NCI-H82 treated with DMSO at 0.1 percent for 48 hours (cell line): ENCODE measurements around the gene HOXA1.
"Not testable (repeated sequence)": the region's sequence is repeated elsewhere in the genome, so short reads cannot be mapped to it uniquely, and the experiment has no call there.

Experiments
- DNase-seq: peaks from one replicate; lab custom pipeline; 2025; ENCODE audit not compliant: unreplicated experiment; lab: John Stamatoyannopoulos, UW

Gene HOXA1

DNA sequence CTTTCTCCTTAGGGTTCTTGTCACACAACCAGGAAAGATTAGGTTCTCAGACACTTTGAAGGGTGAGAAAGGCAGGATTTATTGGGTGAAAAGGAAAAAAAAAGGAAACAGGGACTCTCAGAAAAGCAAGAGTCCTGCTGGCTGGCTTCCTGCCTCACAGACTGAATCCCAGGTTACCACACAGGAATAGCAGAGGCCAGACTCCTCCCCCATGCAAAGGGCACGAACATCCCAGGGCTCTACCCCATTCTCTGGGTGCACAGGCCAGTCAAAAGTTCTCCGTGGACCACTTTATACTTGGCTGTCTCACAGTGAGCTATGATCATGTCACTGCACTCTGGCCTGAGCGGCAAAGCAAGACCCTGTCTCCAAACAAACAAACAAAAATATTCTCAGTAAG is 42.6 kb downstream of the HOXA1 start:
- no peak for DNase-seq

DNA sequence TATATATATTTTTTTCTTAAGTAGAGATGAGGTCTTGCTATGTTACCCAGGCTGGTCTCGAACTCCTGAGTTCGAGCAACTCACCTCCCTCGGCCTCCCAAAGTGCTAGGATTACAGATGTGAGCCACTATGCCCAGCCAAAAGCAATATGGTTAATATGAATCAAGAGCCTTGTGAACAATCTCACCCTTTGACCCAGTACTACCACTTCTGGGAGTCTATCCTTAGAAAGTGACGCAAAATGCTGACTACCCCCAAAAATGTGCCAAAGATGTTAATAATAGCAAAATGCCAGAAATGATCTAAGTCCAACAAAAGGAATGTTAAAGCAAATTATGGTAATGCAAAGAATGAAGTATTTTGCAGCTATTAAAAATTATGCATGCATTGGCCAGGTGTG is 44.3 kb downstream of the HOXA1 start:
- DNase-seq = no peak

DNA sequence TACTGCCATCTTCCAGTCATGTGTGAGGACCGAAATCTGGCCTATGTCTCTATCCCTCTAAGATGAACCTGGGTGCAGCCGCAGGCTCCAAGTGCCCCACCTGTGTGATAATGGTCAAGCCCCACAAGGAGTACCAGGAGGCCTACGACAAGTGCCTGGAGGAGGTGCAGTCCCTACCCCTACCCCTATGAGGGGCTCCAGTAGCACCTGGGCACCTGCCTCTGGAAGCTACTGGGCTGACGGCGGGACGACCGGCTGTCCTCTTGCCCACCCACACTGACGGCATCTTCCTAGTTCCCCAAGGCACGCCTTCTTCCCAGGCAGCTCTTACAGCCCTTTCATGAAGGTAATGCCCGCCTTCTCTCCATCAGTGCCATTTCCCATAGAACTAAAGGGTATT is 47.4 kb downstream of the HOXA1 start:
- DNase-seq = no peak

DNA sequence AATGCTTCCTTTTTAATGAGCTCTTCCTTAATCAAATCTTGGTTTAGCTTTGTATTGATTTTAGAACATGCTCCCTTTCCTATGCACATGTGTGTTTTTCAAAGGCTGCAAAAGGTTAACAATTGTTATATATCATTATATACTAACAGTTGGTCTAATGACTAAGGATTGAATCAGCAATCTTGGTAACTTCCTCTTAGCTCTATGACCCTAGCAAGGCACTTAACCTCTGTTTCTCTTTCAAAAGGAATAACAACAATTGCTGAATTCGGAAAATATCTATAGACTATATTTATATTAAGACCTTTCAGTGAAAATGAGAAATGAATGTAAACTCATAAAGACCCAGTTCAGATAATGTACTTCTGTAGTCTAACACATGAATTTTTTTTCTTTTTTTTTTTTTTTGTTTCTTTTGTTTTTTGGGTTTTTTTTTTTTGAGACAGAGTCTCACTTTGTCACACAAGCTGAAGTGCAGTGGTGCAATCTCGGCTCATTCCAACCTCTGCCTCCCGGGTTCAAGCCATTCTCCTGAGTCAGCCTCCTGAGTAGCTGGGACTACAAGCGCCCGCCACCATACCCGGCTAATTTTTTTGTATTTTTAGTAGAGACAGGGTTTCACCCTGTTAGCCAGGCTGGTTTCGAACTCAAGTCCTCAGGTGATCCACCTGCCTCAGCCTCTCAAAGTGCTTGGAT is 48.8 kb downstream of the HOXA1 start:
- DNase-seq = no peak

DNA sequence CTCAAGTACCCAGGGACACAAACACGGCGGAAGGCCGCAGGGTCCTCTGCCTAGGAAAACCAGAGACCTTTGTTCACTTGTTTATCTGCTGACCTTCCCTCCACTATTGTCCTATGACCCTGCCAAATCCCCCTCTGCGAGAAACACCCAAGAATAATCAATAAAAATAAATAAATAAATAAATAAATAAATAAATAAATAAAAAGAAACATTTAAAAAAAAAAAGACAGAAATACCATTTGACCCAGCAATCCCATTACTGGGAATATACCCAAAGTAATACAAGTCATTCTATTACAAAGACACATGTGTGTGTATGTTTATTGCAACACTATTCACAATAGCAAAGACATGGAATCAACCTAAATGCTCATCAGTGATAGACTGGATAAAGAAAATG is 49.8 kb downstream of the HOXA1 start:
- DNase-seq = not testable (repeated sequence)

DNA sequence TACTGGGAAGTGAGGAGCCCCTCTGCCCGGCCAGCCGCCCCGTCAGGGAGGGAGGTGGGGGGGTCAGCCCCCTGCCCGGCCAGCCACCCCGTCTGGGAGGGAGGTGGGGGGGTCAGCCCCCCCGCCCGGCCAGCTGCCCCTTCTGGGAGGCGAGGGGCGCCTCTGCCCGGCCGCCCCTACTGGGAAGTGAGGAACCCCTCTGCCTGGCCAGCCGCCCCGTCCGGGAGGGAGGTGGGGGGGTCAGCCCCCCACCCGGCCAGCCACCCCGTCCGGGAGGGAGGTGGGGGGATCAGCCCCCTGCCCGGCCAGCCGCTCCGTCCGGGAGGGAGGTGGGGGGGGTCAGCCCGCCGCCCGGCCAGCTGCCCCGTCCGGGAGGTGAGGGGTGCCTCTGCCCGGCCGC is 50.7 kb downstream of the HOXA1 start:
- not testable (repeated sequence) for DNase-seq
